ENCODE results near the gene CBFA2T2.
"Not testable (repeated sequence)": the region's sequence is repeated elsewhere in the genome, so short reads cannot be mapped to it uniquely, and the experiment has no call there.

CBFA2T2 gene

GRCh38 chr20:33693741-33694638, 204.1 kb downstream of the CBFA2T2 start:
- DNase-seq (ENCODE audit: low read depth, low spot score) = no peak
- no peak for TF ChIP-seq YY1 (IDR thresholded peaks at IDR 0.05; ENCODE audit: insufficient read depth, insufficient read length)
- TF ChIP-seq ZNF274 (IDR thresholded peaks at IDR 0.05; ENCODE audit: low read depth, low read length) = no peak
- TF ChIP-seq SUZ12 (IDR thresholded peaks at IDR 0.05; ENCODE audit: extremely low read depth, insufficient read depth, insufficient read length) = no peak
- Histone ChIP-seq H3K27me3 (ENCODE audit: insufficient read depth, insufficient read length) (peaks cover 16% of the 10 kb centered on the region), H3K4me1 (ENCODE audit: insufficient read depth, insufficient read length) (peaks cover 10% of the 10 kb centered on the region), H3K9ac (ENCODE audit: insufficient read length, low read depth) (no peak overlapping the region), H3K36me3 (ENCODE audit: insufficient read depth, insufficient read length, low read length) (no peaks in the 10 kb centered on the region), H3K9me3 (ENCODE audit: insufficient read depth, low read length) (peaks cover 11% of the 10 kb centered on the region; the same call in 1 of the 2 replicates), H3K4me3 (ENCODE audit: insufficient read length, low read depth) (no peak overlapping the region)

GRCh38 chr20:33694639-33695012, 204.7 kb downstream of the CBFA2T2 start:
- Histone ChIP-seq H3K36me3 (ENCODE audit: insufficient read depth, insufficient read length, low read length) (no peaks in the 10 kb centered on the region), H3K4me3 (ENCODE audit: insufficient read length, low read depth) (no peak overlapping the region), H3K27me3 (ENCODE audit: insufficient read depth, insufficient read length) (peaks cover 9% of the 10 kb centered on the region), H3K9ac (ENCODE audit: insufficient read length, low read depth) (peak overlapping the region; percentile 21), H3K9me3 (ENCODE audit: insufficient read depth, low read length) (peaks cover 11% of the 10 kb centered on the region; the same call in 1 of the 2 replicates), H3K4me1 (ENCODE audit: insufficient read depth, insufficient read length) (peaks cover 10% of the 10 kb centered on the region)
- no peak for TF ChIP-seq YY1 (IDR thresholded peaks at IDR 0.05; ENCODE audit: insufficient read depth, insufficient read length)
- no peak for TF ChIP-seq SUZ12 (IDR thresholded peaks at IDR 0.05; ENCODE audit: extremely low read depth, insufficient read depth, insufficient read length)
- no peak for TF ChIP-seq ZNF274 (IDR thresholded peaks at IDR 0.05; ENCODE audit: low read depth, low read length)
- no peak for DNase-seq (ENCODE audit: low read depth, low spot score)

- Histone ChIP-seq H3K36me3 (ENCODE audit: insufficient read depth, insufficient read length, low read length) (no peaks in the 10 kb centered on the region), H3K4me1 (ENCODE audit: insufficient read depth, insufficient read length) (peaks cover 10% of the 10 kb centered on the region), H3K27me3 (ENCODE audit: insufficient read depth, insufficient read length) (peaks cover 4% of the 10 kb centered on the region), H3K9ac (ENCODE audit: insufficient read length, low read depth) (no peak overlapping the region), H3K9me3 (ENCODE audit: insufficient read depth, low read length) (peaks cover 16% of the 10 kb centered on the region; the same call in 1 of the 2 replicates), H3K4me3 (ENCODE audit: insufficient read length, low read depth) (no peak overlapping the region)
- no peak for DNase-seq (ENCODE audit: low read depth, low spot score)
- no peak for TF ChIP-seq SUZ12 (IDR thresholded peaks at IDR 0.05; ENCODE audit: extremely low read depth, insufficient read depth, insufficient read length)
- TF ChIP-seq YY1 (IDR thresholded peaks at IDR 0.05; ENCODE audit: insufficient read depth, insufficient read length) = no peak
- TF ChIP-seq ZNF274 (IDR thresholded peaks at IDR 0.05; ENCODE audit: low read depth, low read length) = no peak
Observed at GRCh38 chr20:33696448-33696847, 206.6 kb downstream of the CBFA2T2 start.

- H3K4me1 ChIP-seq (ENCODE audit: insufficient read depth, insufficient read length) = peaks cover 10% of the 10 kb centered on the region
- peaks cover under 1% of the 10 kb centered on the region for H3K27me3 ChIP-seq (ENCODE audit: insufficient read depth, insufficient read length)
- H3K36me3 ChIP-seq (ENCODE audit: insufficient read depth, insufficient read length, low read length) = no peaks in the 10 kb centered on the region
- no peak for DNase-seq (ENCODE audit: low read depth, low spot score)
- TF ChIP-seq YY1 (IDR thresholded peaks at IDR 0.05; ENCODE audit: insufficient read depth, insufficient read length) = no peak
- no peak for TF ChIP-seq SUZ12 (IDR thresholded peaks at IDR 0.05; ENCODE audit: extremely low read depth, insufficient read depth, insufficient read length)
- no peak for TF ChIP-seq ZNF274 (IDR thresholded peaks at IDR 0.05; ENCODE audit: low read depth, low read length)
- no peak overlapping the region for H3K9ac ChIP-seq (ENCODE audit: insufficient read length, low read depth)
- H3K9me3 ChIP-seq (ENCODE audit: insufficient read depth, low read length) = peaks cover 21% of the 10 kb centered on the region; the same call in 1 of the 2 replicates
- no peak overlapping the region for H3K4me3 ChIP-seq (ENCODE audit: insufficient read length, low read depth)
Observed at GRCh38 chr20:33697129-33697528, 207.2 kb downstream of the CBFA2T2 start.

GRCh38 chr20:33698966-33699365, 209.1 kb downstream of the CBFA2T2 start:
- not testable (repeated sequence) for H3K36me3 ChIP-seq (ENCODE audit: insufficient read depth, insufficient read length, low read length)

More at GRCh38 chr20:33698966-33699365, 209.1 kb downstream of the CBFA2T2 start:
- H3K9ac ChIP-seq (ENCODE audit: insufficient read length, low read depth); DNase-seq (ENCODE audit: low read depth, low spot score); H3K27me3 ChIP-seq (ENCODE audit: insufficient read depth, insufficient read length); H3K4me3 ChIP-seq (ENCODE audit: insufficient read length, low read depth); H3K4me1 ChIP-seq (ENCODE audit: insufficient read depth, insufficient read length): not testable (repeated sequence)
- H3K9me3 ChIP-seq (ENCODE audit: insufficient read depth, low read length) = peaks cover 22% of the 10 kb centered on the region; the same call in 1 of the 2 replicates

All from NT2/D1 (cell line).